H1 (cell line): ENCODE measurements around the gene SYT15. TPM values are rescaled to one million over a fixed set of nuclear protein-coding genes. Genes with fewer than 3 reads are reported as not detected.

Experiments
- FOSL1 ChIP-seq: IDR thresholded peaks from 2 replicates; pipeline ENCODE4 v1.6.1; 2011; ENCODE audit warnings: mild to moderate bottlenecking, low read depth, low read length, moderate library complexity; ENCODE audit not compliant: insufficient read depth
- HDAC2 ChIP-seq, 2 experiments: fragments of 300-600 bp in 1 of 2; sonication (generic) in 1 of 2; IDR thresholded peaks; 2 replicates each; pipeline ENCODE4 v1.6.1; 2011 to 2012; ENCODE audit warnings: low read depth in 2 of 2, low read length in 2 of 2, mild to moderate bottlenecking in 2 of 2, moderate library complexity in 2 of 2, borderline replicate concordance in 1 of 2, inconsistent platforms in 1 of 2
- KDM1A ChIP-seq: fragments of 200-600, 300-600 bp; sonication (generic); IDR thresholded peaks from 2 replicates; pipeline ENCODE4 v1.7.1; 2016; ENCODE audit warnings: mild to moderate bottlenecking, low read length, borderline replicate concordance
- NRF1 ChIP-seq: IDR thresholded peaks from 2 replicates; pipeline ENCODE4 v1.6.1; 2011; ENCODE audit warnings: mild to moderate bottlenecking, low read depth, low read length, improper control_type of control experiment
- POLR2A ChIP-seq, 2 experiments: IDR thresholded peaks; 1 replicate in 1 of 2; 2 replicates in 1 of 2; pipeline ENCODE4 v1.6.1; 2011; ENCODE audit warnings: low read depth in 2 of 2, low read length in 2 of 2, mild to moderate bottlenecking in 2 of 2; ENCODE audit errors: control extremely low read depth in 1 of 2
- POLR2AphosphoS5 ChIP-seq: IDR thresholded peaks from 2 replicates; pipeline ENCODE4 v1.6.1; 2011; ENCODE audit warnings: low read depth, low read length
- RAD21 ChIP-seq, 2 experiments: IDR thresholded peaks in 1 of 2; conservative IDR thresholded peaks in 1 of 2; 2 replicates each; pipeline ENCODE4 v1.6.1; 2011; ENCODE audit warnings: low read depth in 2 of 2, low read length in 2 of 2, improper control_type of control experiment in 1 of 2, inconsistent platforms in 1 of 2, mild to moderate bottlenecking in 1 of 2, moderate library complexity in 1 of 2
- SP2 ChIP-seq: IDR thresholded peaks from 2 replicates; pipeline ENCODE4 v1.6.1; 2012; ENCODE audit warnings: mild to moderate bottlenecking, low read length, inconsistent platforms
- TEAD4 ChIP-seq: IDR thresholded peaks from 2 replicates; pipeline ENCODE4 v1.6.1; 2012; ENCODE audit warnings: low read depth, low read length, inconsistent platforms, mixed read lengths
- YY1 ChIP-seq: IDR thresholded peaks from 2 replicates; pipeline ENCODE4 v1.6.1; 2011; ENCODE audit warnings: low read depth, mild to moderate bottlenecking, low read length
- polyA plus RNA-seq, 7 experiments: library from polyadenylated mRNA; depleted of rRNA in 3 of 7; stranded (reverse) in 5 of 7; unstranded in 2 of 7; fragments of >200 nt in 5 of 7; fragments of 200-250 nt in 2 of 7; gene quantifications; 1 replicate in 5 of 7; 2 replicates in 1 of 7; 4 replicates in 1 of 7; pipeline versions ENCODE4 v1.2.1 to v1.2.3, GENCODE V29; 2011 to 2013; ENCODE audit warnings: missing spikeins in 2 of 7, mixed read lengths in 2 of 7
- total RNA-seq: library from RNA; stranded (reverse); fragmentation: NEBNext Ultra II Directional; extraction: Animal tissue kit (Norgen Biotek cat#: 25700); gene quantifications from 2 replicates; pipeline ENCODE4 v1.2.1, GENCODE V29; 2021
- TF ChIP-seq, protein P1 (sequence below): IDR thresholded peaks from 2 replicates; pipeline ENCODE4 v1.6.1; 2012; ENCODE audit warnings: low read length, inconsistent platforms
- TF ChIP-seq, protein P2 (sequence below): IDR thresholded peaks from 2 replicates; pipeline ENCODE4 v1.6.1; 2011; ENCODE audit warnings: low read length, improper control_type of control experiment
- TF ChIP-seq, protein P3 (sequence below): IDR thresholded peaks from 2 replicates; pipeline ENCODE4 v1.6.1; 2012; ENCODE audit warnings: inconsistent platforms

Gene SYT15
- total and polyA plus RNA-seq, 2 of the 8 experiments (the other 6 are each of a cell fraction or from before 2014, with no cell fraction given): 0.39 to 0.61 TPM

DNA sequence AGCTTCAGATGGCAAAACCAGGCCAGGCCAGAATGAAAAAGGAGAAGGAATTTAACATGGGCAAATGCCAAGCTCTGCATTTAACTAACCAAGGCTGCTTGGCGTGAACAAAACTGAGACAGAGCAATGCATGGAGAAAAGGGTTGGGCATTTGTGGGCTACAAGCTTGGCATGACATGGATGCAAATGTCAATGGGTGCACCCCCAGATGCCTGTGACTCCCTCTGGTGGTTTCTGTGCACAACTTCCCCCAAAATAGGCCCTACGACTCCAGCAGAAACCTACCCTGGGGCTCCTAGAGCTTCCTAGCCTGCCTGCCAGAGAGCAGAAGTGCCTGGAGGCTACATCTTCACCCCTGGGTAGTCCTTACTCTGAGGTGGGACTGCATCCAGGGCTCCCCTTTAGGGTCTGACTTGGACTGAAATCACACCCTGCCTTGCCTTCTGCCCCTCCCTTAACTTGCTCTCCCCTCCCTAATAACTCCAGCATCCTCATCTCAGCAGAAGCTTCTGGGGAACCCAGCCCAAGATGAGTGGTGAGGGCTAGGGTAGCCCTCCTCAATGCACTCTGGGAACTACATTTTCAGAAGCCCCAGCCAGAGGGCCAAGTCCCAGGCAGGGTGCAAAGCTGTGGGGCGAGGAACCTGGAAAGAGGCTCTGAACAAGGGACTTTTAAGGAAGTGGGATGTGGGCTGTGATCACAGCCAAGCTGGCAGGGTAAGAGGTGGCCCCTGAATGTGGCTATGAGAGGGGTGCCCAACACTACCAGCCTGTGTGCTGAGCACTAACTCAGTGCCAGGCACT is 33.7 kb upstream of the SYT15 start (continued):
- TF ChIP-seq, protein P1, sequence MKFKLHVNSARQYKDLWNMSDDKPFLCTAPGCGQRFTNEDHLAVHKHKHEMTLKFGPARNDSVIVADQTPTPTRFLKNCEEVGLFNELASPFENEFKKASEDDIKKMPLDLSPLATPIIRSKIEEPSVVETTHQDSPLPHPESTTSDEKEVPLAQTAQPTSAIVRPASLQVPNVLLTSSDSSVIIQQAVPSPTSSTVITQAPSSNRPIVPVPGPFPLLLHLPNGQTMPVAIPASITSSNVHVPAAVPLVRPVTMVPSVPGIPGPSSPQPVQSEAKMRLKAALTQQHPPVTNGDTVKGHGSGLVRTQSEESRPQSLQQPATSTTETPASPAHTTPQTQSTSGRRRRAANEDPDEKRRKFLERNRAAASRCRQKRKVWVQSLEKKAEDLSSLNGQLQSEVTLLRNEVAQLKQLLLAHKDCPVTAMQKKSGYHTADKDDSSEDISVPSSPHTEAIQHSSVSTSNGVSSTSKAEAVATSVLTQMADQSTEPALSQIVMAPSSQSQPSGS: no peak
- TF ChIP-seq RAD21 (IDR thresholded peaks at IDR 0.05 in 1 of 2, conservative IDR thresholded peaks at IDR 0.05 in 1 of 2; ENCODE audit: low read depth in 2 of 2, low read length in 2 of 2): peak; percentile 72 to 77
- peak; percentile 41; the same call in 1 of the 2 replicates for TF ChIP-seq POLR2AphosphoS5
- peak; percentile 66; the same call in 1 of the 2 replicates for TF ChIP-seq YY1
- TF ChIP-seq KDM1A: no peak
- TF ChIP-seq TEAD4: peak; percentile 49; the same call in 1 of the 2 replicates
- TF ChIP-seq, protein P2, sequence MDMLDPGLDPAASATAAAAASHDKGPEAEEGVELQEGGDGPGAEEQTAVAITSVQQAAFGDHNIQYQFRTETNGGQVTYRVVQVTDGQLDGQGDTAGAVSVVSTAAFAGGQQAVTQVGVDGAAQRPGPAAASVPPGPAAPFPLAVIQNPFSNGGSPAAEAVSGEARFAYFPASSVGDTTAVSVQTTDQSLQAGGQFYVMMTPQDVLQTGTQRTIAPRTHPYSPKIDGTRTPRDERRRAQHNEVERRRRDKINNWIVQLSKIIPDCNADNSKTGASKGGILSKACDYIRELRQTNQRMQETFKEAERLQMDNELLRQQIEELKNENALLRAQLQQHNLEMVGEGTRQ: no peak
- TF ChIP-seq HDAC2 (IDR thresholded peaks at IDR 0.05; ENCODE audit: borderline replicate concordance in 1 of 2, low read depth in 2 of 2, low read length in 2 of 2): 0 out of 4 replicates have a peak, but pooled peaks of 1 of the 2 experiments have one; percentile 3
- no peak for TF ChIP-seq FOSL1
- TF ChIP-seq, protein P3, sequence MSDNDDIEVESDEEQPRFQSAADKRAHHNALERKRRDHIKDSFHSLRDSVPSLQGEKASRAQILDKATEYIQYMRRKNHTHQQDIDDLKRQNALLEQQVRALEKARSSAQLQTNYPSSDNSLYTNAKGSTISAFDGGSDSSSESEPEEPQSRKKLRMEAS: 0 out of 2 replicates have a peak, but pooled peaks have one; percentile 7
- TF ChIP-seq NRF1: no peak
- no peak for TF ChIP-seq SP2
- TF ChIP-seq POLR2A (IDR thresholded peaks at IDR 0.05; ENCODE audit: control extremely low read depth in 1 of 2, low read depth in 2 of 2, low read length in 2 of 2): peak in 1 of 2 experiments; percentile 54; a peak in 2 of 3 replicates
